ENCODE results near the gene PALD1. TPM values are rescaled to one million over a fixed set of nuclear protein-coding genes. Genes with fewer than 3 reads are reported as not detected.
A peak's percentile ranks its signal among the peaks of the same experiment; 100 is the strongest.

PALD1 gene
- 4.8 TPM for total RNA-seq (ENCODE audit: insufficient read depth, low replicate concordance)

DNA sequence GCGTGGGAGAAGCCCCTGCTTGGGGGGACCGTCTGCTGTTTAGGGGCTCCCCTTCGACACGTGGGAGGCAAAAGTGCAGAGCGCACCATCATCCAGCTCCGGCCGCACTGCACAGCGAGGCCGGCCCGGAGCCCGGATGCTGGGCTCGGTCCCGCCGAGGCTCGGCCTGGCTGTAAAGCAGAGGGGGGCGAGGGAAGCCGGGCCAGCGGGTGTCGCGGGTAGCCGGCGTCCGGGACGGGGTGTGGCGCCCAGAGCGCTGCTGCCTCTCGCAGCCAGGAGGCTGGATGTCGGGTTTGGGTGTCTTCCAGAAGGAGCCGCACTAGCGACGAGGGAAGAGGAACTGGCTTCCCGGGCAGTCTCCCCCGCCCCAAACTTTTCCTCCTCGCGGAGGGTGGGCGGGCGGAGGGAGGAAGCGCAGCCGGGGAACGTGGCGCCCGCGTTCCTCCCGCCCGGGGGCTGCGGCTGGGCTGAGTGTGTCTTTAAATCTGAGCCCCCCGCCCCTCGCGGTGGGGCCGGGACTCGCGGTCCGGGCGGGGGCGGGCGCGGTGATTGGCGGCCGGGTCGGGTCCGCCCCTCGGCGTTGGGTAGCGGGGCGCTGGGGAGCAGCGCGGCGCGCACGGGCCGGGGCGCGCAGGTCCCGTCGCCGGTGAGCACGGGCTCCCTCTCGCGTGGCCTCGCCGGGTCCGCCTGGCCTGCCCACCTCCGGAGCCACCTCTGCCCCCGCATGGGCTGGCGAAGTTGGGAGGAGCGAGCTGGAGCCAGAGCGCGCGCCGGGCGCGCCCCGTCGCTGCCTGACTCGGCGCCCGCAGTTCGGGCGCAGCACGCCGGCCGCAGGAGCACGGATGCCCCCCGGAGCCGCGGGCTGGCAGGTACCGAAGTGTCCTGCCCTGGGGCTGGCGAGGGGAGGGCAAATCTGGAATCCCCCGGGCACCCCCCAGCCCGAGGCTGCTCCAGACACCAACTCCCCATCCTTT is at the start of gene PALD1:
TSS of gene PALD1 (plus strand) at position 577 of the 974 bp plus-strand sequence. CDS start 47,185 bp downstream, outside the sequence.
- DNase-seq (ENCODE audit: low spot score): peak; percentile 68

- DNase-seq (ENCODE audit: low spot score): peak; percentile 72
These were observed 47.8 kb upstream of the PALD1 start for GRCh38 chr10:70430493-70431445.

DNA sequence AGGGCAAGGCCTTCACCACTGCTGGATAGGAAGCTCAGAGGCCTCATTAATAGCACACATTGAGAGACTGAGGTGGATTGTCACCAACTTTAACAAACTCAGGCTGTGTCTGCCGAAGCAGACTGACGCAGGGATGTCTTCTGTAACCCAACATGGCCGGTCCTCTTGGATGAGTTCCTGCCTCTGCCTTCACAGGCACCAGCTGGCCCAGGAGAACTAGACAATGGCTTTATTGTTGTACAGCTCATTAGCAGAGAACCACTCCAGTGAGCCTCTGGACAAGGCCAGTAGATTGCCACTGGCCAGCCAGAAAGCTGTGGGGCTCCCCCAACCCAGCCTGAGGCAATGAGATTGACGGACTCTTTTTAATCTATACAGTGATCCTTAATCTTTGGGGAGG is 46.5 kb upstream of the PALD1 start:
- DNase-seq (ENCODE audit: low spot score): no peak

GRCh38 chr10:70432561-70433263 is 45.9 kb upstream of the PALD1 start:
- no peak for DNase-seq (ENCODE audit: low spot score)

- no peak for DNase-seq (ENCODE audit: low spot score)
These were observed 44.8 kb upstream of the PALD1 start for GRCh38 chr10:70433581-70434280.

DNA sequence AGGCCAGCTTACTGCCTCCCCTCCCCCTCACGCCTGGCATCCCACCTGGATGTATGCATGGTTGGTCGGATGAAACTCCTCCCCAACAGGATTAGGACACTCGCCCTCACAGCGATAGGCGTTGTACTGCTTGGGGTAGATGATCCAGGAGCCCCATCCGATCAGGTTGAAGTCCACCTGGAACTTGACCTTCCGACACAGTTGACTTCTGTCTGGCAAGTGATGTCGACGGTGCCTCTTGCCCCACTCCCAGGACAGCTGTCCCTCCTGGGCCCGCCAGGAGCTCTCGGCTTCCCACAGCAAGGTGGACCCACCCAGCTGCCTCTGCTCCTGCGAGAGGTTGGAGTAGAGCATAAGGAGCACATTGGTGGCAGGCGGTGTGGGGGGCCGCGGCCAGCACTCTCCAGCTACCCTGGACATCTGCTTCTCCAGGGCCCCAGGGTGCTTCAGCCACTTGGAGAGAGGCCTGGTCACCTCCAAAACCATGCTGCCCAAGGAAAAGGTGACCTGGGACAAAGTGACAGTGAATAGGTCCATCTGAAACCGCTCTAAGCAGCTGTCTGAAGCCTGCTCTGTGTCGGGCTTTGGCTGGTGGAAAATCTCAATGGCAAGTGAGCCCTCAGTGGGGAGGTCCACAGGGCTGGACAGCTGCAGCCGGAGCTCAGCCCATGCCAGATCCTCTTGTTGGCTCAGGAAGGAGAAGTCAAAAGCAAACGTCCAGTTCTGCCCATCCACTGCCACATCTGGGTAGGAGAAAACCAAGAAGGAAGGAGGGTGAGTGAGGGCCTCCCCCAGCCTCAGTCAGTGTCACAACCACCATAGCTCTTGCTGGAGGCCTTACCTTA is 43.1 kb upstream of the PALD1 start:
- DNase-seq (ENCODE audit: low spot score): no peak

GRCh38 chr10:70437721-70438120 is 40.8 kb upstream of the PALD1 start:
- DNase-seq (ENCODE audit: low spot score): no peak

DNA sequence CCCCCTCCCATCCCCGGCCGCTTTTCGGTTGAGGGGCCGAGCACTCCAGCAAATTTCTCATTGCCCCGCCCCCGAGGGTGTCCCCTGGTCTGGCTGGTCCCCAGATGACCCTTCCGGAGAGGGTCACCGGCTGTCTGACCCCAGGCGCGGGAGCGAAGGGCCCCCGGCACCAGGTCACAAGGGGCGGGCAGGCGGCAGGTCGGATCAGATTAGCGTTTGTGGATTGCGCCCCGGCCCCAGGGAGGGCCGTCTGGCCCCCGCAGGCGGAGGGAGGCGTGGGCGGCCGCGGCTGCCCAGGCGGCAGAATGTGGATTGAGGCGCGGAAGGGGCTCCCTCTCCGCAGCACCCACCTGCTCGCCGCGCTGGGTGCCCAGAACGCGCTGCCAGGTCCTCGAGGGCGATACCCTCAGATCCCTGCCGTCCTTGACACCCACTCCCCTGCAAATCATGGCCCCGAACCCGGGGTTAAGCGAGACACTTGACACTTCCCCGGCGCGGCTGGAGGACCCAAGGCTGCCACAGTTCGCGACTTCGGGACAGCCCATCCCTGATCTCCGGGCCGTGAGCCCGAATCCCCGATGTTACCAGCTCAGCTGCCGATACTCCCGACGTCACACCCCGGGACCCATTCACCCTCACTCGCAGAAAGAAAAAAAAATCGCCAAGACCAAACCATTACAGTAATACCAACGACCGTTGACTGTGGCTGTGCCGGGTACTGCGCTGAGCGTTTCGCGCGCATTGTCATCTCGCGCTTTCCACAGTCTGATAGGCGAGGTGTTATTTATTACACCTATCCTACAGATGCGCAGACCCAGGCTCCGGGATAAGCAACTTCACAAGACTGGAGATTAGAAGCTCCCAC is 38.0 kb upstream of the PALD1 start:
- no peak for DNase-seq (ENCODE audit: low spot score)

GRCh38 chr10:70441161-70441894 is 37.2 kb upstream of the PALD1 start, which contains the start of gene NODAL:
Gene NODAL (minus strand): TSS chr10:70441681. CDS start chr10:70441667, 14 bp downstream.
- DNase-seq (ENCODE audit: low spot score): no peak

DNA sequence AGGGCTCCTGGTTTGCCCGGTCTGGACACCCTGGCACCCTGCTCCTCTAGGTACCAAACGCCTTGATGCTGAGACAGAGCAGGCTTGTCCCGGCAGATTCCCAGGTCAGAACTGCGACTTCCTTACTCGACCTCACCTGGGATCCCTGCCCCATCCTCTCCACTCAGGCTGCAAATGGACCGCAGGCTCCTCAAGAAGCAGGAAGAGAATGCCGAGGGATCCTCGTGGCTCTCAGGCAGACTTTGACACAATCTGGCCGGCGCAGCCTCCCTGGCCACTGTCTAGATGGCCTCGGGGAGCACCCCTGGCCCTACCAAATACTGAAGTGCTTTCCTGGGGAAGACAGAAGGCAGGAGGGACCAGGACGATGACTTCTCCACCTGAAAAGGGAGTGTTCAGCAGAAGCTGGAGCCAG is 36.7 kb upstream of the PALD1 start:
- DNase-seq (ENCODE audit: low spot score): no peak

GRCh38 chr10:70442332-70442988 is 36.1 kb upstream of the PALD1 start:
- no peak for DNase-seq (ENCODE audit: low spot score)

- DNase-seq (ENCODE audit: low spot score): no peak
These were observed 33.8 kb upstream of the PALD1 start for GRCh38 chr10:70444744-70445143.

GRCh38 chr10:70445718-70446657 is 32.6 kb upstream of the PALD1 start:
- DNase-seq (ENCODE audit: low spot score): peak; percentile 94

GRCh38 chr10:70448236-70448635 is 30.3 kb upstream of the PALD1 start:
- DNase-seq (ENCODE audit: low spot score): no peak

- no peak for DNase-seq (ENCODE audit: low spot score)
These were observed 23.3 kb upstream of the PALD1 start for GRCh38 chr10:70455213-70455630.

GRCh38 chr10:70456164-70456563 is 22.4 kb upstream of the PALD1 start:
- no peak for DNase-seq (ENCODE audit: low spot score)

Data from umbilical cord (tissue), 2 donors.